ENCODE measurements around the gene MGAT3. TPM values are rescaled to one million over a fixed set of nuclear protein-coding genes. Genes with fewer than 3 reads are reported as not detected.
A peak's percentile ranks its signal among the peaks of the same experiment; 100 is the strongest.
"Not testable (repeated sequence)": the region's sequence is repeated elsewhere in the genome, so short reads cannot be mapped to it uniquely, and the experiment has no call there.

MGAT3 gene
- total and polyA plus RNA-seq, 2 donors (not counting 3 experiments of a cell fraction or from before 2014, with no cell fraction given) = not detected

GRCh38 chr22:39520226-39521105, 63.7 kb downstream of the MGAT3 start, which contains the start of gene ATF4:
TSS of gene ATF4 (plus strand) at chr22:39520562. CDS start at chr22:39521446, 884 bp downstream.
- no TSS peak for BruUV-seq (replicated peaks)
- intact Hi-C loops (cut with micrococcal nuclease) (loop anchor here (1.0 to 10.0 kb wide), 5 partner anchors 9 to 346 kb away; partner anchors contain the start of genes MIEF1 and RPL3), dilution Hi-C loops (cut with MboI; ENCODE audit: extremely low pct_ligation_motif_present, low sequenced_read_pairs) (no loop called here)
- Histone ChIP-seq H3K79me2 (ENCODE audit: control insufficient read depth, insufficient read depth, low read length) (peaks cover 42% of the 10 kb centered on the region), H3K36me3 (ENCODE audit: control insufficient read depth in 2 of 2, extremely low read depth in 1 of 2, insufficient read depth in 2 of 2, low read length in 2 of 2) (peaks cover 5 to 22% of the 10 kb centered on the region in 2 experiments), H3K4me2 (ENCODE audit: insufficient read depth, low read length) (peak within 1 kb of the TSS; percentile 89), H3K9me1 (replicated peaks; ENCODE audit: control insufficient read depth, extremely low read depth, insufficient read depth, low read length) (no peaks in the 10 kb centered on the region), H3K4me3 (replicated peaks in 1 of 3; ENCODE audit: insufficient read depth in 1 of 3, low read depth in 1 of 3, low read length in 3 of 3) (peak within 1 kb of the TSS; percentile 59 to 96 (median 92)), H3K27ac (ENCODE audit: insufficient read depth, low read depth, low read length) (peak within 1 kb of the TSS; percentile 93), H2AFZ (ENCODE audit: low read depth, low read length) (peak within 1 kb of the TSS; percentile 90), H3K27me3 (ENCODE audit: control insufficient read depth in 2 of 2, insufficient read depth in 2 of 2, low read length in 2 of 2) (no peaks in the 10 kb centered on the region), H4K20me1 (replicated peaks; ENCODE audit: control insufficient read depth, extremely low read depth, insufficient read depth, low read length) (no peaks in the 10 kb centered on the region), H3K4me1 (ENCODE audit: control insufficient read depth, extremely low read depth, insufficient read depth, low read length) (peaks cover 15% of the 10 kb centered on the region), H3K9ac (replicated peaks; ENCODE audit: extremely low read depth, insufficient read depth, low read length) (peak within 1 kb of the TSS; percentile 97), H3K9me3 (replicated peaks; ENCODE audit: control insufficient read depth, insufficient read depth, low read length) (no peaks in the 10 kb centered on the region)
- no peak for FAIRE-seq
- POLR2A ChIA-PET = interaction anchor here (0.6 to 1.2 kb wide), 11 partner anchors 8 to 886 kb away, joined by 3 to 13 read pairs (median 4); partner anchors contain the start of genes MIEF1 and TAB1
- CTCF ChIA-PET = interaction anchor here (0.6 to 1.4 kb wide), 6 partner anchors 9 to 504 kb away, joined by 3 to 41 read pairs (median 7); partner anchors contain the start of gene MIEF1
- peak; percentile 78 for DNase-seq (ENCODE audit: low read depth, low spot score)
- peak; percentile 97 for TF ChIP-seq POLR2A (IDR thresholded peaks at IDR 0.05; ENCODE audit: low read depth, low read length)
- TF ChIP-seq POLR2AphosphoS5 (IDR thresholded peaks at IDR 0.05; ENCODE audit: insufficient read depth, low read depth, low read length) = peak; percentile 97
- TF ChIP-seq MYC (IDR thresholded peaks at IDR 0.05; ENCODE audit: low read depth, low read length) = peak; percentile 36
- no peak for TF ChIP-seq FOS (IDR thresholded peaks at IDR 0.05; ENCODE audit: borderline replicate concordance, insufficient read depth, low read length)
- no peak for TF ChIP-seq GATA2 (IDR thresholded peaks at IDR 0.05; ENCODE audit: insufficient read depth, insufficient read length, low read depth, low read length)
- peak; percentile 62 for TF ChIP-seq MAX (IDR thresholded peaks at IDR 0.05; ENCODE audit: insufficient read depth, insufficient read length)

- POLR2A ChIA-PET = interaction anchor here (1.2 kb wide), 1 partner anchor 25 kb away, joined by 4 read pairs; no protein-coding TSS in a partner anchor
- H4K20me1 ChIP-seq (replicated peaks; ENCODE audit: control insufficient read depth, extremely low read depth, insufficient read depth, low read length); H3K9me3 ChIP-seq (replicated peaks; ENCODE audit: control insufficient read depth, insufficient read depth, low read length); H3K27me3 ChIP-seq (ENCODE audit: control insufficient read depth in 2 of 2, insufficient read depth in 2 of 2, low read length in 2 of 2); dilution Hi-C loops (cut with MboI; ENCODE audit: extremely low pct_ligation_motif_present, low sequenced_read_pairs); CTCF ChIA-PET; DNase-seq (ENCODE audit: low read depth, low spot score); H3K9me1 ChIP-seq (replicated peaks; ENCODE audit: control insufficient read depth, extremely low read depth, insufficient read depth, low read length); H2AFZ ChIP-seq (ENCODE audit: low read depth, low read length): not testable (repeated sequence)
- H3K4me2 ChIP-seq (ENCODE audit: insufficient read depth, low read length) = peak overlapping the region; percentile 89
- peak; percentile 79 for FAIRE-seq
- BruUV-seq (replicated peaks) = TSS peak; percentile 52
- intact Hi-C loops (cut with micrococcal nuclease) = loop anchor here (10.0 kb wide), 2 partner anchors 266 to 346 kb away; no protein-coding TSS in a partner anchor
- peaks cover 15% of the 10 kb centered on the region for H3K4me1 ChIP-seq (ENCODE audit: control insufficient read depth, extremely low read depth, insufficient read depth, low read length)
- peak overlapping the region; percentile 50 to 96 (median 92) for H3K4me3 ChIP-seq (replicated peaks in 1 of 3; ENCODE audit: insufficient read depth in 1 of 3, low read depth in 1 of 3, low read length in 3 of 3)
- peak overlapping the region; percentile 97 for H3K9ac ChIP-seq (replicated peaks; ENCODE audit: extremely low read depth, insufficient read depth, low read length)
- H3K36me3 ChIP-seq (ENCODE audit: control insufficient read depth in 2 of 2, extremely low read depth in 1 of 2, insufficient read depth in 2 of 2, low read length in 2 of 2) = peaks cover 5 to 21% of the 10 kb centered on the region in 2 experiments
- H3K79me2 ChIP-seq (ENCODE audit: control insufficient read depth, insufficient read depth, low read length) = peaks cover 42% of the 10 kb centered on the region
- peak overlapping the region; percentile 93 for H3K27ac ChIP-seq (ENCODE audit: insufficient read depth, low read depth, low read length)
These were observed 64.5 kb downstream of the MGAT3 start for GRCh38 chr22:39521106-39521885.

- CTCF ChIA-PET = interaction anchor here (0.9 to 2.0 kb wide), 3 partner anchors 9 to 28 kb away, joined by 5 to 9 read pairs (median 9); no protein-coding TSS in a partner anchor
- FAIRE-seq; DNase-seq (ENCODE audit: low read depth, low spot score); H3K27ac ChIP-seq (ENCODE audit: insufficient read depth, low read depth, low read length); H3K27me3 ChIP-seq (ENCODE audit: control insufficient read depth in 2 of 2, insufficient read depth in 2 of 2, low read length in 2 of 2); H3K9me3 ChIP-seq (replicated peaks; ENCODE audit: control insufficient read depth, insufficient read depth, low read length); H3K9me1 ChIP-seq (replicated peaks; ENCODE audit: control insufficient read depth, extremely low read depth, insufficient read depth, low read length); H4K20me1 ChIP-seq (replicated peaks; ENCODE audit: control insufficient read depth, extremely low read depth, insufficient read depth, low read length); BruUV-seq (replicated peaks); dilution Hi-C loops (cut with MboI; ENCODE audit: extremely low pct_ligation_motif_present, low sequenced_read_pairs); H2AFZ ChIP-seq (ENCODE audit: low read depth, low read length): not testable (repeated sequence)
- H3K4me2 ChIP-seq (ENCODE audit: insufficient read depth, low read length) = peak overlapping the region; percentile 89
- H3K79me2 ChIP-seq (ENCODE audit: control insufficient read depth, insufficient read depth, low read length) = peaks cover 42% of the 10 kb centered on the region
- POLR2A ChIA-PET = interaction anchor here (0.7 to 1.3 kb wide), 3 partner anchors 24 to 205 kb away, joined by 3 to 4 read pairs (median 3); partner anchors contain the start of gene RPL3
- peak overlapping the region; percentile 50 to 96 (median 92) for H3K4me3 ChIP-seq (replicated peaks in 1 of 3; ENCODE audit: insufficient read depth in 1 of 3, low read depth in 1 of 3, low read length in 3 of 3)
- peak overlapping the region; percentile 97 for H3K9ac ChIP-seq (replicated peaks; ENCODE audit: extremely low read depth, insufficient read depth, low read length)
- H3K4me1 ChIP-seq (ENCODE audit: control insufficient read depth, extremely low read depth, insufficient read depth, low read length) = peaks cover 15% of the 10 kb centered on the region
- peaks cover 5 to 21% of the 10 kb centered on the region in 2 experiments for H3K36me3 ChIP-seq (ENCODE audit: control insufficient read depth in 2 of 2, extremely low read depth in 1 of 2, insufficient read depth in 2 of 2, low read length in 2 of 2)
- intact Hi-C loops (cut with micrococcal nuclease) = loop anchor here (10.0 kb wide), 2 partner anchors 267 to 347 kb away; no protein-coding TSS in a partner anchor
These were observed 65.3 kb downstream of the MGAT3 start for GRCh38 chr22:39522091-39522490.

Measured in endothelial cell of umbilical vein (primary cell).